Stomach (tissue), 9 donors: ENCODE results near the gene USP24. TPM values are rescaled to one million over a fixed set of nuclear protein-coding genes. Genes with fewer than 3 reads are reported as not detected.

ENCODE experiments used
- DNase-seq, 2 donors: peaks; one replicate each; pipeline versions ENCODE4 v3.0.0 to v3.0.0-alpha.2; 2013 to 2019
- H3K27ac ChIP-seq, 5 donors: fragments of 200-600 bp in 4 of 5; sonication (generic) in 4 of 5; one replicate each; pipeline ENCODE4 v1.5.1; 2013 to 2019; ENCODE audit warnings: mild to moderate bottlenecking in 1 of 5, moderate library complexity in 1 of 5
- H3K27me3 ChIP-seq, 3 donors: fragments of 200-600 bp; sonication (generic); one replicate each; pipeline ENCODE4 v1.5.1; 2017 to 2019; ENCODE audit warnings: mixed run types in 1 of 3
- H3K36me3 ChIP-seq, 4 donors: fragments of 200-600 bp; sonication (generic); 1 replicate in 3 of 4; 2 replicates in 1 of 4; pipeline ENCODE4 v1.5.1; 2016 to 2019
- H3K4me1 ChIP-seq, 4 donors: fragments of 200-600 bp; sonication (generic); one replicate each; pipeline ENCODE4 v1.5.1; 2016 to 2019
- H3K4me3 ChIP-seq, 4 donors: fragments of 200-600 bp; sonication (generic) in 3 of 4; one replicate each; pipeline ENCODE4 v1.5.1; 2016 to 2019; ENCODE audit warnings: mild to moderate bottlenecking in 1 of 4
- H3K9me3 ChIP-seq, 4 donors: fragments of 200-600 bp; sonication (generic); one replicate each; pipeline ENCODE4 v1.5.1; 2016 to 2019
- CTCF ChIP-seq, 7 experiments: fragments of 450-650 bp in 4 of 7; fragments of 200-600 bp in 3 of 7; sonication (generic) in 3 of 7; IDR thresholded peaks; one replicate each; pipeline ENCODE4 v1.5.1; 2016 to 2019; ENCODE audit warnings: antibody characterized with exemption in 7 of 7, control low read depth in 2 of 7, mild to moderate bottlenecking in 1 of 7
- EP300 ChIP-seq: sonication (generic); formaldehyde crosslinking; IDR thresholded peaks from one replicate; pipeline ENCODE4 v1.6.1; 2017; ENCODE audit warnings: antibody characterized with exemption
- POLR2A ChIP-seq, 4 donors: fragments of 450-650 bp; IDR thresholded peaks; one replicate each; pipeline ENCODE4 v1.6.1; 2016; ENCODE audit warnings: antibody characterized with exemption in 4 of 4, control low read depth in 2 of 4, mild to moderate bottlenecking in 1 of 4, moderate library complexity in 1 of 4
- POLR2AphosphoS5 ChIP-seq, 3 donors: sonication (generic); formaldehyde crosslinking; IDR thresholded peaks; one replicate each; pipeline ENCODE4 v1.6.1; 2016; ENCODE audit warnings: antibody characterized with exemption in 3 of 3
- WGBS, 5 donors: extraction: QIAGEN DNeasy Blood & Tissue Kit in 3 of 5; methylation state at CpG; one replicate each; pipeline versions ENCODE4 v1.1.5 to v1.1.7; 2013 to 2018; 5-methylcytosine and 5-hydroxymethylcytosine counted together
- intact Hi-C: fragments of 100-400 bp; cut with DNase I; formaldehyde crosslinking; loops from one replicate; pipeline ENCODE4 v1.15.1; 2023; ENCODE audit warnings: low total_unique reads
- polyA plus RNA-seq, 3 donors: library from polyadenylated mRNA; stranded (reverse); fragments of 200-250 nt; gene quantifications; one replicate each; pipeline ENCODE4 v1.2.3, GENCODE V29; 2013
- total RNA-seq, 5 donors: library from RNA; depleted of rRNA; stranded (reverse); fragments of >200 nt; gene quantifications; one replicate each; pipeline versions ENCODE4 v1.1.0 to v1.2.3, GENCODE V29; 2014 to 2016
- donor health status: healthy with polysubstance abuse.
- donor health status: Bipolar disorder and iron deficiency.
- donor health status: healthy.

USP24 gene
- total and polyA plus RNA-seq, 8 donors, result 5.5 to 114 (median 17.0) TPM

- TF ChIP-seq POLR2A (IDR thresholded peaks at IDR 0.05) (no peak), POLR2AphosphoS5 (IDR thresholded peaks at IDR 0.05) (no peak), CTCF (IDR thresholded peaks at IDR 0.05) (no peak), EP300 (no peak)
- 47 to 60% (median 55%) methylated on average over 3 of the region's 3 CpGs for WGBS, 5 donors
Observed at GRCh38 chr1:55257958-55258357, 42.8 kb upstream of the USP24 start.

DNA sequence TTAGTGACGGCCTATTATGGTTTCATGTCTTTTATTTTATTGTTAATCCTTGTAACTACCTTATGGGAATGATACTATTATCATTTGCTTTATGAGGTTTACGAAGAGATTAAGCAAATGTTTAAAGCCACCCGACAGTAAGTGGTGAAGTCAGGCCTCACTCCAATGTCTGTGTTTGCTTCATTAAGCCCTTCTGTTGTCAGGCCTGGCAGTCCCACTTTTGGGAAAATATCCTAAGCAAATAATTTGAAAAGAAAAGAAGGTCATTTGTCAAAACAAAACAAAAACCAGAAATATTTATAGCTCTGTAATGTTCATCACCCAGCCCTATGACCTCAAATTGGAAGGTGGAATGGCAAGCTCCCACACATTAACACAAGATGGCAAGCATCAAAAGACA lies 40.7 kb upstream of the USP24 start:
- H3K27ac ChIP-seq, result no peak overlapping the region
- 78 to 83% (median 81%) methylated on average over 3 of the region's 3 CpGs for WGBS, 5 donors
- no peaks in the 10 kb centered on the region for H3K27me3 ChIP-seq
- DNase-seq, result no peak
- no peak overlapping the region for H3K4me3 ChIP-seq
- intact Hi-C loops, result no loop called here
- no peaks in the 10 kb centered on the region for H3K36me3 ChIP-seq
- no peak for TF ChIP-seq EP300
- TF ChIP-seq POLR2AphosphoS5 (IDR thresholded peaks at IDR 0.05), result no peak
- no peak for TF ChIP-seq CTCF (IDR thresholded peaks at IDR 0.05)
- no peak for TF ChIP-seq POLR2A (IDR thresholded peaks at IDR 0.05)
- peaks cover 0 to 6% (median 5%) of the 10 kb centered on the region in 4 donors for H3K4me1 ChIP-seq
- no peaks in the 10 kb centered on the region for H3K9me3 ChIP-seq

More at GRCh38 chr1:55257958-55258357, 42.8 kb upstream of the USP24 start:
- Histone ChIP-seq H3K27ac (no peak overlapping the region), H3K9me3 (no peaks in the 10 kb centered on the region), H3K4me1 (peaks cover 0 to 4% (median 2%) of the 10 kb centered on the region in 4 donors), H3K27me3 (no peaks in the 10 kb centered on the region), H3K36me3 (no peaks in the 10 kb centered on the region), H3K4me3 (no peak overlapping the region)
- peak in 1 of 2 donors; percentile 58 for DNase-seq
- intact Hi-C loops, result no loop called here

DNA sequence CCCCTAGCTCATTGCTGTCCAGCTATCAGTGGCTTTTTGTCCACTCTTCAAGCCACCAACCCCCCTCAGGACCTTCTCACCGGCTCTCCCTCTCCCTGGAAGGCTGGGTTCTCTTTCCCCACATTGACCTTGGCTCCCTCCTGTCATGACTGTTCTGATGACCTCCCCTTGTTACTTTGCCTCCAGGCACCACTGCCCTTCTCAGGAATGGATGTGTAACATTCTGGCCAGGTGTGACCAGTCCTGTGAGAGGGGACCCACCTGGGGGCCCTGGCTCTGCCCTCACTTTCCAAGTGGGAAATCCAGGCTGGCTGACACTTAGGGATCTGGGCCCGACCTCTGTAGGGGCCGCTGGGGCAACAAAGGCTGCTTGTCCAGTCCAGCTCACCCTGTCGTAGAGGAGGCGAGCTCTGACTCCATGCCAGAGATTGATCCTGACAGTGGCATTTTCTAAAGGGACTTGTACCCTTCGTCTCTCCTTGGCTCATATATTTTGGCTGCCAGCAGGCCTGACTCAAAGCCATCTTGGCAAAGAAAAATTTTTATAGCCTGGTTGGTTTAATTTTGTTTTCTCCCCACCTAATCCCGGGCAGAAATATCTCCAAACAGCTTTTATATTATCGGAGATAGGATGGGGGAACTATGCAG lies 37.9 kb upstream of the USP24 start:
- 30 to 54% (median 34%) methylated on average over 7 to 8 of the region's 8 CpGs for WGBS, 5 donors
- H3K36me3 ChIP-seq, result no peaks in the 10 kb centered on the region
- no peak overlapping the region for H3K4me3 ChIP-seq
- intact Hi-C loops, result no loop called here
- TF ChIP-seq POLR2AphosphoS5 (IDR thresholded peaks at IDR 0.05) (no peak), CTCF (IDR thresholded peaks at IDR 0.05) (no peak), POLR2A (IDR thresholded peaks at IDR 0.05) (no peak), EP300 (no peak)
- peak overlapping the region in 1 of 5 donors; percentile 3 for H3K27ac ChIP-seq
- H3K4me1 ChIP-seq, result peaks cover 0 to 6% (median 5%) of the 10 kb centered on the region in 4 donors
- no peaks in the 10 kb centered on the region for H3K27me3 ChIP-seq
- peak in 1 of 2 donors; percentile 53 for DNase-seq
- no peaks in the 10 kb centered on the region for H3K9me3 ChIP-seq

DNA sequence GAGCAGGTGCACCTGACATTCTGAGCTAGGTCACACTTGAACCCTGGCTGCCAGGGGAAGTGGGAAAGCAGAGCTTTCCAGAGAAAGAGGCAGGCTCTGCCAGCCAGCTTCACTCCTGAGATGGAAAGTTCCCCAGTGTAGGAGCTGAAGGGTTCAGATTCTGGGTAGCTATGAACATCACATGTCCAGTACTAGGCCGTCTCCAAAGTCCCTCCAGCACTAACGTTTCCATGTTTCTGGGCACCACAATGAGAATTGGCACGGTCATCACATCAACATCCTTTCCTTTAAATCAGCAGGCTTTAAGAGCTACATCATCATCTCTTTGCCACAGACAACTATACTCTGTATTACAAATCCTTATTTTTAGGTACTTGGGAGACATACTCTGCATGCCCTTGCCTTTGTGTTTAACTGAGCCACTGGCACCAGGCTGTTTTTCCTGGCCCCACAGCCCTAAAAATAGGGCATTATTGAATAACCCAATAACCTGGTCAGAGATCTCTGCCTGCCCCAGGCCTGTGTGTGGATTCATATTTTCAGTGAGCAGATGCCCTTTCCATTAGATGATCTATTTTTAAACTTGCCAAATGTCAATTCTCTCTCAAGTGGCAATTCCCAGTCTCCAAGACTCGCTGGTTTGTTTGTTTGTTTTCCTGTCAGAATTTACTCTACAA lies 35.4 kb upstream of the USP24 start:
- Histone ChIP-seq H3K36me3 (no peaks in the 10 kb centered on the region), H3K9me3 (no peaks in the 10 kb centered on the region), H3K27ac (no peak overlapping the region), H3K4me1 (peaks cover 0 to 6% (median 5%) of the 10 kb centered on the region in 4 donors), H3K27me3 (no peaks in the 10 kb centered on the region), H3K4me3 (no peak overlapping the region)
- intact Hi-C loops, result no loop called here
- TF ChIP-seq CTCF (IDR thresholded peaks at IDR 0.05) (no peak), EP300 (no peak), POLR2AphosphoS5 (IDR thresholded peaks at IDR 0.05) (no peak), POLR2A (IDR thresholded peaks at IDR 0.05) (no peak)
- no peak for DNase-seq
- WGBS, 5 donors, result 73 to 83% (median 81%) methylated on average over 4 of the region's 4 CpGs
